GM23338 (cell line): ENCODE measurements around the gene MYO3B. TPM values are rescaled to one million over a fixed set of nuclear protein-coding genes. Genes with fewer than 3 reads are reported as not detected.

Source experiments
- ATAC-seq: fragments of 200-7000 bp; cut with Tn5 transposase; 3 replicates; pipeline ENCODE4 v1.9.1; 2020
- DNase-seq: peaks from one replicate; pipeline ENCODE4 v3.0.0-alpha.2; 2015; ENCODE audit warnings: low spot score
- H2AFZ ChIP-seq: fragments of 200-600 bp; sonication (generic); 2 replicates; pipeline ENCODE4 v1.8.0; 2016; ENCODE audit warnings: antibody characterized with exemption, mild to moderate bottlenecking, moderate library complexity
- H3F3A ChIP-seq: fragments of 200-600 bp; sonication (generic); replicated peaks from 2 replicates; pipeline ENCODE4 v1.8.0; 2017; ENCODE audit warnings: antibody characterized with exemption, mixed run types, low read depth
- H3K27ac ChIP-seq: fragments of 200-600 bp; sonication (generic); 2 replicates; pipeline ENCODE4 v1.6.1; 2016; ENCODE audit warnings: low read depth
- H3K27me3 ChIP-seq: fragments of 200-600 bp; sonication (generic); 2 replicates; pipeline ENCODE4 v1.8.0; 2016; ENCODE audit warnings: mild to moderate bottlenecking, mixed run types, moderate library complexity; ENCODE audit not compliant: insufficient read depth
- H3K36me3 ChIP-seq: fragments of 200-600 bp; sonication (generic); 2 replicates; pipeline ENCODE4 v1.8.0; 2016; ENCODE audit warnings: mild to moderate bottlenecking; ENCODE audit not compliant: insufficient read depth
- H3K4me1 ChIP-seq: fragments of 200-600 bp; sonication (generic); 2 replicates; pipeline ENCODE4 v1.8.0; 2016; ENCODE audit warnings: mild to moderate bottlenecking, moderate library complexity; ENCODE audit not compliant: insufficient read depth
- H3K4me2 ChIP-seq: fragments of 200-600 bp; sonication (generic); 2 replicates; pipeline ENCODE4 v1.7.1; 2017; ENCODE audit warnings: mixed run types
- H3K4me3 ChIP-seq: fragments of 200-600 bp; sonication (generic); 2 replicates; pipeline ENCODE4 v1.6.1; 2016; ENCODE audit warnings: mixed run types
- H3K79me2 ChIP-seq: fragments of 200-600 bp; sonication (generic); replicated peaks from 2 replicates; pipeline ENCODE4 v1.8.0; 2017; ENCODE audit warnings: mild to moderate bottlenecking; ENCODE audit not compliant: insufficient read depth
- H3K9me2 ChIP-seq: fragments of 200-600 bp; sonication (generic); 2 replicates; pipeline ENCODE4 v1.8.0; 2017; ENCODE audit not compliant: insufficient read depth
- H4K20me1 ChIP-seq: fragments of 200-600 bp; sonication (generic); replicated peaks from 2 replicates; pipeline ENCODE4 v1.8.0; 2017; ENCODE audit warnings: mild to moderate bottlenecking; ENCODE audit not compliant: insufficient read depth
- H3K27ac Mint-ChIP-seq: 2 replicates; pipeline ENCODE4 v1.8.0; 2020; ENCODE audit warnings: inconsistent platforms, mild to moderate bottlenecking, moderate library complexity, mixed read lengths
- H3K27me3 Mint-ChIP-seq: 3 replicates; pipeline ENCODE4 v1.8.0; 2022; ENCODE audit warnings: low read depth, mild to moderate bottlenecking, moderate library complexity, mixed read lengths, inconsistent platforms; ENCODE audit not compliant: insufficient read depth, poor library complexity
- H3K36me3 Mint-ChIP-seq: 3 replicates; pipeline ENCODE4 v1.8.0; 2021; ENCODE audit warnings: low read depth, mild to moderate bottlenecking, inconsistent platforms, moderate library complexity, mixed read lengths
- H3K4me1 Mint-ChIP-seq: 3 replicates; pipeline ENCODE4 v1.8.0; 2020; ENCODE audit warnings: mild to moderate bottlenecking, inconsistent platforms, mixed read lengths
- H3K4me3 Mint-ChIP-seq: 3 replicates; pipeline ENCODE4 v1.8.0; 2021; ENCODE audit warnings: moderate library complexity, mild to moderate bottlenecking, inconsistent platforms, mixed read lengths
- H3K9me3 Mint-ChIP-seq: 3 replicates; pipeline ENCODE4 v1.8.0; 2020; ENCODE audit warnings: moderate library complexity, mild to moderate bottlenecking, inconsistent platforms, mixed read lengths
- CREB1 ChIP-seq: fragments of 250-450 bp; sonication (Bioruptor Pico); IDR thresholded peaks from 2 replicates; pipeline ENCODE4 v1.5.0; 2020; ENCODE audit warnings: low read depth, mild to moderate bottlenecking, moderate library complexity
- CTCF ChIP-seq, 2 experiments: fragments of 200-600 bp in 1 of 2; sonication (generic) in 1 of 2; conservative IDR thresholded peaks; 2 replicates each; pipeline versions ENCODE4 v1.5.1 to v1.6.1; 2016 to 2017; ENCODE audit warnings: antibody characterized with exemption in 2 of 2, low read depth in 2 of 2, mild to moderate bottlenecking in 2 of 2, moderate library complexity in 1 of 2
- ETS1 ChIP-seq: IDR thresholded peaks from 2 replicates; pipeline ENCODE4 v1.6.1; 2016; ENCODE audit warnings: antibody characterized with exemption
- EZH2 ChIP-seq: fragments of 200-600 bp; sonication (generic); IDR thresholded peaks from one replicate; pipeline ENCODE4 v1.8.0; 2017; ENCODE audit warnings: antibody characterized with exemption, mild to moderate bottlenecking, low read depth; ENCODE audit not compliant: unreplicated experiment
- EZH2phosphoT487 ChIP-seq: fragments of 200-600 bp; sonication (generic); IDR thresholded peaks from one replicate; pipeline ENCODE4 v1.8.1; 2018; ENCODE audit warnings: antibody characterized with exemption; ENCODE audit not compliant: unreplicated experiment
- JUNB ChIP-seq: IDR thresholded peaks from one replicate; pipeline ENCODE4 v1.6.1; 2016; ENCODE audit warnings: antibody characterized with exemption; ENCODE audit not compliant: unreplicated experiment
- NANOG ChIP-seq: IDR thresholded peaks from 2 replicates; pipeline ENCODE4 v1.6.1; 2016; ENCODE audit warnings: antibody characterized with exemption, borderline replicate concordance
- POLR2AphosphoS5 ChIP-seq: IDR thresholded peaks from 2 replicates; pipeline ENCODE4 v1.6.1; 2016; ENCODE audit warnings: antibody characterized with exemption, low read depth
- REST ChIP-seq: IDR thresholded peaks from one replicate; pipeline ENCODE4 v1.6.1; 2018; ENCODE audit warnings: antibody characterized with exemption; ENCODE audit not compliant: unreplicated experiment
- STAT1 ChIP-seq: IDR thresholded peaks from one replicate; pipeline ENCODE4 v1.6.1; 2016; ENCODE audit warnings: antibody characterized with exemption; ENCODE audit not compliant: unreplicated experiment
- ZNF114 ChIP-seq: fragments of 250-450 bp; sonication (Bioruptor Pico); IDR thresholded peaks from 2 replicates; pipeline ENCODE4 v1.5.0; 2020; ENCODE audit warnings: mild to moderate bottlenecking, moderate library complexity
- ZNF331 ChIP-seq: fragments of 250-450 bp; sonication (Bioruptor Pico); IDR thresholded peaks from 2 replicates; pipeline ENCODE4 v1.5.0; 2020; ENCODE audit warnings: low read depth, mild to moderate bottlenecking, moderate library complexity
- ZNF462 ChIP-seq: fragments of 250-450 bp; sonication (Bioruptor Pico); IDR thresholded peaks from 2 replicates; pipeline ENCODE4 v1.5.0; 2020; ENCODE audit warnings: mild to moderate bottlenecking, moderate library complexity
- polyA plus RNA-seq: library from polyadenylated mRNA; unstranded; fragments of >200 nt; fragmentation: Nextera tagmentation; extraction: Ambion mirVana; gene quantifications from 2 replicates; pipeline ENCODE4 v1.2.1, GENCODE V29; 2016
- total RNA-seq: library from RNA; depleted of rRNA; stranded (reverse); fragments of >200 nt; shearing (Covaris generic); gene quantifications from 2 replicates; pipeline ENCODE4 v1.2.3, GENCODE V29; 2014

The MYO3B gene
- total and polyA plus RNA-seq, 2 experiments from 2014 or later = 0.42 TPM; not detected in 1

- no peaks in the 10 kb centered on the region for H4K20me1 ChIP-seq
- H3K27ac Mint-ChIP-seq = no peak overlapping the region
- H3K9me2 ChIP-seq = 0 out of 2 replicates have a peak, but pooled peaks cover 6% of the 10 kb centered on the region
- no peaks in the 10 kb centered on the region for H3K79me2 ChIP-seq
- H3K27ac ChIP-seq = no peak overlapping the region
- ATAC-seq (no peak), DNase-seq (no peak)
- no peaks in the 10 kb centered on the region for H3F3A ChIP-seq
- H3K36me3 Mint-ChIP-seq = no peaks in the 10 kb centered on the region
- H3K4me2 ChIP-seq = no peak overlapping the region
- no peak overlapping the region for H3K4me3 ChIP-seq
- H3K4me1 Mint-ChIP-seq = peaks cover 3% of the 10 kb centered on the region; the same call in 2 of the 3 replicates
- H3K36me3 ChIP-seq = no peaks in the 10 kb centered on the region
- peaks cover 4% of the 10 kb centered on the region; the same call in 1 of the 2 replicates for H3K4me1 ChIP-seq
- H3K27me3 Mint-ChIP-seq = peaks cover 2% of the 10 kb centered on the region
- H3K4me3 Mint-ChIP-seq = no peak overlapping the region
- TF ChIP-seq EZH2phosphoT487 (no peak), POLR2AphosphoS5 (no peak), ZNF114 (no peak), ZNF331 (CRISPR knock-in tag) (no peak), JUNB (no peak), NANOG (no peak), EZH2 (no peak), STAT1 (no peak), REST (no peak), CTCF (conservative IDR thresholded peaks at IDR 0.05; ENCODE audit: low read depth in 2 of 2) (no peak), CREB1 (no peak), ZNF462 (CRISPR knock-in tag) (no peak), ETS1 (no peak)
- H3K9me3 Mint-ChIP-seq = no peaks in the 10 kb centered on the region
- H3K27me3 ChIP-seq = no peaks in the 10 kb centered on the region
- peak overlapping the region; percentile 32; the same call in 1 of the 2 replicates for H2AFZ ChIP-seq
Observed at GRCh38 chr2:170243898-170244297, 66.0 kb downstream of the MYO3B start.
